SK-N-SH (cell line): ENCODE results near the gene SIGLEC12. TPM values are rescaled to one million over a fixed set of nuclear protein-coding genes. Genes with fewer than 3 reads are reported as not detected.

Experiments
- CTCF ChIA-PET: fragments of 300-600, 350-600 bp; formaldehyde crosslinking; extraction: SDS; loops from one replicate; lab custom pipeline; 2021; lab: Yijun Ruan, JAX
- POLR2A ChIA-PET: fragments of 350-600 bp; sonication (Branson Sonifier 250); formaldehyde crosslinking; extraction: SDS; loops from one replicate; lab custom pipeline; 2020; ENCODE audit warnings: antibody characterized with exemption, inconsistent platforms; lab: Yijun Ruan, JAX
- DNase-seq: peaks from one replicate; pipeline ENCODE4 v3.0.0; 2012
- H2AFZ ChIP-seq: fragments of 200-600 bp; sonication (generic); 2 replicates; pipeline ENCODE4 v1.8.1; 2016; ENCODE audit warnings: antibody characterized with exemption, mild to moderate bottlenecking, low read depth
- H3F3A ChIP-seq: fragments of 200-600 bp; sonication (generic); replicated peaks from 2 replicates; pipeline ENCODE3; 2016; ENCODE audit warnings: antibody characterized with exemption, mild to moderate bottlenecking; ENCODE audit not compliant: insufficient read depth
- H3K27ac ChIP-seq, 2 experiments: fragments of 200-500 bp in 1 of 2; fragments of 200-600 bp in 1 of 2; sonication (Bioruptor generic) in 1 of 2; sonication (generic), shearing (Covaris generic) in 1 of 2; 2 replicates each; pipeline versions ENCODE4 v1.5.1 to v1.6.1; 2014 to 2016; ENCODE audit warnings: low read depth in 2 of 2, inconsistent platforms in 1 of 2, low read length in 1 of 2, mild to moderate bottlenecking in 1 of 2, mixed read lengths in 1 of 2
- H3K27me3 ChIP-seq: fragments of 200-600 bp; sonication (generic), shearing (Covaris generic); 2 replicates; pipeline ENCODE4 v1.6.1; 2016; ENCODE audit warnings: mixed run types; ENCODE audit not compliant: insufficient read depth
- H3K36me3 ChIP-seq, 2 experiments: fragments of 200-500 bp in 1 of 2; fragments of 200-600 bp in 1 of 2; sonication (Bioruptor generic) in 1 of 2; sonication (generic) in 1 of 2; replicated peaks in 1 of 2; 2 replicates each; pipeline versions ENCODE3 to v1.5.1; 2014 to 2016; ENCODE audit warnings: low read length in 1 of 2, mild to moderate bottlenecking in 1 of 2; ENCODE audit not compliant: insufficient read depth in 2 of 2, control insufficient read depth in 1 of 2
- H3K4me1 ChIP-seq, 2 experiments: fragments of 200-500 bp in 1 of 2; fragments of 200-600 bp in 1 of 2; sonication (Bioruptor generic) in 1 of 2; sonication (generic), shearing (Covaris generic) in 1 of 2; 2 replicates each; pipeline versions ENCODE4 v1.5.1 to v1.6.1; 2014 to 2016; ENCODE audit warnings: low read depth in 1 of 2, low read length in 1 of 2, mixed run types in 1 of 2; ENCODE audit not compliant: insufficient read depth in 2 of 2, control insufficient read depth in 1 of 2
- H3K4me2 ChIP-seq: fragments of 200-600 bp; sonication (generic), shearing (Covaris generic); 2 replicates; pipeline ENCODE4 v1.6.1; 2017; ENCODE audit warnings: mixed run types
- H3K4me3 ChIP-seq, 2 experiments: fragments of 200-500 bp in 1 of 2; fragments of 200-600 bp in 1 of 2; sonication (Bioruptor generic) in 1 of 2; sonication (generic), shearing (Covaris generic) in 1 of 2; 2 replicates each; pipeline versions ENCODE4 v1.5.1 to v1.8.1; 2014 to 2016; ENCODE audit warnings: low read depth in 2 of 2, inconsistent platforms in 1 of 2, low read length in 1 of 2, mild to moderate bottlenecking in 1 of 2, mixed read lengths in 1 of 2, moderate library complexity in 1 of 2
- H3K79me2 ChIP-seq: fragments of 200-600 bp; sonication (generic); 2 replicates; pipeline ENCODE4 v1.8.1; 2017; ENCODE audit warnings: mild to moderate bottlenecking; ENCODE audit not compliant: insufficient read depth
- H3K9ac ChIP-seq: fragments of 200-600 bp; sonication (generic); 2 replicates; pipeline ENCODE4 v1.6.1; 2017; ENCODE audit warnings: mixed run types
- H3K9me2 ChIP-seq: fragments of 200-600 bp; sonication (generic); 2 replicates; pipeline ENCODE4 v1.6.1; 2017; ENCODE audit warnings: mixed run types
- H3K9me3 ChIP-seq: fragments of 200-600 bp; sonication (generic); 2 replicates; pipeline ENCODE4 v1.6.1; 2017; ENCODE audit warnings: mixed run types, mild to moderate bottlenecking, moderate library complexity
- H4K20me1 ChIP-seq: fragments of 200-600 bp; sonication (generic); 2 replicates; pipeline ENCODE4 v1.6.1; 2017; ENCODE audit warnings: mild to moderate bottlenecking, mixed run types; ENCODE audit not compliant: insufficient read depth
- CTCF ChIP-seq: fragments of 200-600 bp; sonication (generic); IDR thresholded peaks from 2 replicates; pipeline ENCODE4 v1.6.1; 2017; ENCODE audit warnings: antibody characterized with exemption, mild to moderate bottlenecking, moderate library complexity
- FOSL2 ChIP-seq: IDR thresholded peaks from 2 replicates; pipeline ENCODE4 v1.4.0; 2012; ENCODE audit warnings: low read depth, mild to moderate bottlenecking, moderate library complexity, borderline replicate concordance
- FOXJ3 ChIP-seq: sonication (generic); formaldehyde crosslinking; IDR thresholded peaks from 2 replicates; pipeline ENCODE4 v1.5.1; 2020; ENCODE audit warnings: mild to moderate bottlenecking, missing genetic modification reagents
- FOXM1 ChIP-seq: IDR thresholded peaks from 2 replicates; pipeline ENCODE4 v1.4.0; 2012; ENCODE audit warnings: low read depth, mild to moderate bottlenecking
- MAX ChIP-seq: IDR thresholded peaks from 2 replicates; pipeline ENCODE4 v1.4.0; 2012; ENCODE audit warnings: low read depth
- MXI1 ChIP-seq: IDR thresholded peaks from 2 replicates; pipeline ENCODE4 v1.6.1; 2012; ENCODE audit warnings: mild to moderate bottlenecking, low read depth, low read length, improper control_type of control experiment
- POLR2AphosphoS5 ChIP-seq: IDR thresholded peaks from 2 replicates; pipeline ENCODE4 v1.6.1; 2012; ENCODE audit warnings: low read depth, low read length
- RAD21 ChIP-seq: IDR thresholded peaks from 2 replicates; pipeline ENCODE4 v1.6.1; 2012; ENCODE audit warnings: mild to moderate bottlenecking, low read length
- RCOR1 ChIP-seq: fragments of 150-350 bp; IDR thresholded peaks from 2 replicates; pipeline ENCODE4 v1.6.1; 2017; ENCODE audit warnings: antibody characterized with exemption, low read length
- TAF1 ChIP-seq: IDR thresholded peaks from 2 replicates; pipeline ENCODE4 v1.6.1; 2012; ENCODE audit warnings: low read depth, mild to moderate bottlenecking, low read length, moderate library complexity, borderline replicate concordance
- USF2 ChIP-seq: fragments of 150-350 bp; IDR thresholded peaks from 2 replicates; pipeline ENCODE4 v1.6.1; 2017; ENCODE audit warnings: antibody characterized with exemption, low read length, low read depth, borderline replicate concordance
- ZBTB33 ChIP-seq: IDR thresholded peaks from 2 replicates; pipeline ENCODE4 v1.4.0; 2012; ENCODE audit warnings: low read depth, borderline replicate concordance
- WGBS: methylation state at CpG from one replicate; pipeline ENCODE4 v1.1.6; 2017; ENCODE audit warnings: low lambda C conversion rate; 5-methylcytosine and 5-hydroxymethylcytosine counted together
- polyA plus RNA-seq, 3 experiments: library from polyadenylated mRNA; depleted of rRNA; stranded (reverse); fragments of >200 nt; gene quantifications; 2 replicates each; pipeline ENCODE4 v1.2.3, GENCODE V29; 2012
- TF ChIP-seq, protein P1 (sequence below): IDR thresholded peaks from 2 replicates; pipeline ENCODE4 v1.6.1; 2012; ENCODE audit warnings: mild to moderate bottlenecking, low read depth, low read length, moderate library complexity
- TF ChIP-seq, protein P2 (sequence below): IDR thresholded peaks from 2 replicates; pipeline ENCODE4 v1.4.0; 2012; ENCODE audit warnings: low read depth, borderline replicate concordance
- TF ChIP-seq, protein P3 (sequence below): IDR thresholded peaks from 2 replicates; pipeline ENCODE4; 2012

The SIGLEC12 gene
- polyA plus RNA-seq, 1 of the 3 experiments (the other 2 are of a cell fraction), result not detected

- H3K36me3 ChIP-seq, result no peaks in the 10 kb centered on the region
- peaks cover 41% of the 10 kb centered on the region for H3K27me3 ChIP-seq
- POLR2A ChIA-PET, result no interaction called here
- CTCF ChIA-PET, result interaction anchor here (0.6 to 7.0 kb wide), 5 partner anchors 12 to 214 kb away, joined by 3 to 37 read pairs (median 4); no protein-coding TSS in a partner anchor
- H3K9me3 ChIP-seq, result no peaks in the 10 kb centered on the region
- no peak overlapping the region for H3K9ac ChIP-seq
- no peak overlapping the region for H3K4me3 ChIP-seq
- no peaks in the 10 kb centered on the region for H3K79me2 ChIP-seq
- no peak for DNase-seq
- no peak overlapping the region for H3K27ac ChIP-seq
- no peak overlapping the region for H3K4me2 ChIP-seq
- H4K20me1 ChIP-seq, result no peaks in the 10 kb centered on the region
- no peaks in the 10 kb centered on the region for H3F3A ChIP-seq
- H3K4me1 ChIP-seq, result no peaks in the 10 kb centered on the region; a peak in 1 of 4 replicates
- 22% methylated on average over 5 of the region's 8 CpGs for WGBS
- H3K9me2 ChIP-seq, result no peaks in the 10 kb centered on the region
- H2AFZ ChIP-seq, result no peak overlapping the region
- TF ChIP-seq USF2 (no peak), RCOR1 (no peak), MAX (no peak), POLR2AphosphoS5 (no peak), RAD21 (no peak), ZBTB33 (no peak), MXI1 (no peak), CTCF (no peak), FOXM1 (no peak), FOXJ3 (CRISPR knock-in tag) (no peak), FOSL2 (no peak), TAF1 (no peak)
- TF ChIP-seq, protein P1, sequence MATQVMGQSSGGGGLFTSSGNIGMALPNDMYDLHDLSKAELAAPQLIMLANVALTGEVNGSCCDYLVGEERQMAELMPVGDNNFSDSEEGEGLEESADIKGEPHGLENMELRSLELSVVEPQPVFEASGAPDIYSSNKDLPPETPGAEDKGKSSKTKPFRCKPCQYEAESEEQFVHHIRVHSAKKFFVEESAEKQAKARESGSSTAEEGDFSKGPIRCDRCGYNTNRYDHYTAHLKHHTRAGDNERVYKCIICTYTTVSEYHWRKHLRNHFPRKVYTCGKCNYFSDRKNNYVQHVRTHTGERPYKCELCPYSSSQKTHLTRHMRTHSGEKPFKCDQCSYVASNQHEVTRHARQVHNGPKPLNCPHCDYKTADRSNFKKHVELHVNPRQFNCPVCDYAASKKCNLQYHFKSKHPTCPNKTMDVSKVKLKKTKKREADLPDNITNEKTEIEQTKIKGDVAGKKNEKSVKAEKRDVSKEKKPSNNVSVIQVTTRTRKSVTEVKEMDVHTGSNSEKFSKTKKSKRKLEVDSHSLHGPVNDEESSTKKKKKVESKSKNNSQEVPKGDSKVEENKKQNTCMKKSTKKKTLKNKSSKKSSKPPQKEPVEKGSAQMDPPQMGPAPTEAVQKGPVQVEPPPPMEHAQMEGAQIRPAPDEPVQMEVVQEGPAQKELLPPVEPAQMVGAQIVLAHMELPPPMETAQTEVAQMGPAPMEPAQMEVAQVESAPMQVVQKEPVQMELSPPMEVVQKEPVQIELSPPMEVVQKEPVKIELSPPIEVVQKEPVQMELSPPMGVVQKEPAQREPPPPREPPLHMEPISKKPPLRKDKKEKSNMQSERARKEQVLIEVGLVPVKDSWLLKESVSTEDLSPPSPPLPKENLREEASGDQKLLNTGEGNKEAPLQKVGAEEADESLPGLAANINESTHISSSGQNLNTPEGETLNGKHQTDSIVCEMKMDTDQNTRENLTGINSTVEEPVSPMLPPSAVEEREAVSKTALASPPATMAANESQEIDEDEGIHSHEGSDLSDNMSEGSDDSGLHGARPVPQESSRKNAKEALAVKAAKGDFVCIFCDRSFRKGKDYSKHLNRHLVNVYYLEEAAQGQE, result no peak
- TF ChIP-seq, protein P2, sequence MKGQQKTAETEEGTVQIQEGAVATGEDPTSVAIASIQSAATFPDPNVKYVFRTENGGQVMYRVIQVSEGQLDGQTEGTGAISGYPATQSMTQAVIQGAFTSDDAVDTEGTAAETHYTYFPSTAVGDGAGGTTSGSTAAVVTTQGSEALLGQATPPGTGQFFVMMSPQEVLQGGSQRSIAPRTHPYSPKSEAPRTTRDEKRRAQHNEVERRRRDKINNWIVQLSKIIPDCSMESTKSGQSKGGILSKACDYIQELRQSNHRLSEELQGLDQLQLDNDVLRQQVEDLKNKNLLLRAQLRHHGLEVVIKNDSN, result no peak
- TF ChIP-seq, protein P3, sequence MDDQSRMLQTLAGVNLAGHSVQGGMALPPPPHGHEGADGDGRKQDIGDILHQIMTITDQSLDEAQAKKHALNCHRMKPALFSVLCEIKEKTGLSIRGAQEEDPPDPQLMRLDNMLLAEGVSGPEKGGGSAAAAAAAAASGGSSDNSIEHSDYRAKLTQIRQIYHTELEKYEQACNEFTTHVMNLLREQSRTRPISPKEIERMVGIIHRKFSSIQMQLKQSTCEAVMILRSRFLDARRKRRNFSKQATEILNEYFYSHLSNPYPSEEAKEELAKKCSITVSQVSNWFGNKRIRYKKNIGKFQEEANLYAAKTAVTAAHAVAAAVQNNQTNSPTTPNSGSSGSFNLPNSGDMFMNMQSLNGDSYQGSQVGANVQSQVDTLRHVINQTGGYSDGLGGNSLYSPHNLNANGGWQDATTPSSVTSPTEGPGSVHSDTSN, result no peak
- TF ChIP-seq, all 33 proteins: peak for 0
These were observed 39.9 kb downstream of the SIGLEC12 start for GRCh38 chr19:51461723-51462161.
